ENCODE measurements around the gene SPNS3. TPM values are rescaled to one million over a fixed set of nuclear protein-coding genes. Genes with fewer than 3 reads are reported as not detected.
A peak's percentile ranks its signal among the peaks of the same experiment; 100 is the strongest.

Gene SPNS3
- total RNA-seq, 5 donors from 2014 or later (not counting 1 experiment from before 2014, with no cell fraction given) = 2.3 to 5.4 (median 4.6) TPM

DNA sequence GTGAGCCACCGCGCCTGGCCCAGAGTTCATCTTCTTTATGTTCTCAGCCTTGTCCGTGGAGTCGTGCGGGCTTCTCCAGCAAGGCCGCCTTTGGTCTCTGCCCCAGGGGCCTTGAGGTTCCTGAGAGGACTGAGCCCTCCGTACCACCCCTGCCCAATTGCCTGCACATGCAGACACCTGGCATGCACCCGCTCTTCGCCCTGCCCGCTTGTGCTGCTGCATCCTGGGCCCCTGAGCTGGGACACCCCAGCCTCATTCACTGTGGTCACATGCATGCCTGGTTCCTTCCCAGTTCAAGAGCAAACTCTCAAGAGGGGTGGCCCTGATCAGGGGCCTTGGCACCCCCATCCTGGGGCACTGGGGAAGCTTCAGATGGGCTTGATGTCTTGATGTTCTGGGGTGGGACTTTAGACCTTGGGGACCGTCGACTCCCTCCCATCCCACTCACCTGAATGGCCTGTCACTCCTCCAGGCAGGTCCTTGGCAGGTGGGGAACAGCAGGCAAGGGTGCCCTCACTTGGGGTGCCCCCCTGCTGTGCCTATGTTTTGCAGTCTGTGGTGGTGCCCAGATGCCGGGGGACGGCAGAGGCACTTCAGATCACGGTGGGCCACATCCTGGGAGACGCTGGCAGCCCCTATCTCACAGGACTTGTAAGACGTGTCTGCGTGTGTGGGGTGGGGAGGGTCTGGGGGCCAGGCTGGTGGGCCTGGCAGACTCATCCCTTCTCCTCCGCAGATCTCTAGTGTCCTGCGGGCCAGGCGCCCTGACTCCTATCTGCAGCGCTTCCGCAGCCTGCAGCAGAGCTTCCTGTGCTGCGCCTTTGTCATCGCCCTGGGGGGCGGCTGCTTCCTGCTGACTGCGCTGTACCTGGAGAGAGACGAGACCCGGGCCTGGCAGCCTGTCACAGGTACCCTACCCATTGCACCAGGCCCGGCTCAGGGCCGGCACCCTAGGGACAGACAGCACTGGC, 52.2 kb downstream of the SPNS3 start:
- ChIA-PET POLR2A (no interaction called here), CTCF (interaction anchor here in 1 of 2 donors (0.6 kb wide), 1 partner anchor 41 kb away, joined by 3 read pairs; no protein-coding TSS in a partner anchor)
- Mint-ChIP-seq H3K36me3 (no peaks in the 10 kb centered on the region), H3K27me3 (no peaks in the 10 kb centered on the region), H3K4me1 (peaks cover 49 to 64% (median 54%) of the 10 kb centered on the region in 3 donors), H3K9me3 (no peaks in the 10 kb centered on the region), H3K27ac (peak overlapping the region; percentile 90 to 98), H3K4me3 (peak overlapping the region; percentile 87 to 93 (median 88))
- peaks cover 0 to 4% of the 10 kb centered on the region in 2 experiments for H3K27me3 ChIP-seq (replicated peaks in 1 of 2; ENCODE audit: control insufficient read depth in 2 of 2, extremely low read depth in 1 of 2, insufficient read depth in 2 of 2, low read length in 1 of 2)
- WGBS (ENCODE audit: insufficient coverage) = 46% methylated on average over 17 of the region's 31 CpGs
- peak; percentile 97 to 99 (median 98) for ATAC-seq (replicated peaks in 1 of 4)
- peak overlapping the region; percentile 60 to 78 for H3K4me3 ChIP-seq (ENCODE audit: control insufficient read depth in 1 of 2, extremely low read depth in 1 of 2, low read length in 1 of 2)
- peak; percentile 22 to 76 (median 49) for DNase-seq
- H3K36me3 ChIP-seq (ENCODE audit: control insufficient read depth in 2 of 2, extremely low read depth in 1 of 2, insufficient read depth in 1 of 2, low read length in 1 of 2) = peaks cover 0 to 8% of the 10 kb centered on the region in 2 donors
- peaks cover 6 to 61% of the 10 kb centered on the region in 2 experiments for H3K4me1 ChIP-seq (ENCODE audit: control insufficient read depth in 1 of 2, extremely low read depth in 1 of 2, insufficient read depth in 2 of 2, low read length in 2 of 2)
- H3K9me3 ChIP-seq = no peaks in the 10 kb centered on the region
- peak overlapping the region; percentile 77 for H3K27ac ChIP-seq (ENCODE audit: low read length)

DNA sequence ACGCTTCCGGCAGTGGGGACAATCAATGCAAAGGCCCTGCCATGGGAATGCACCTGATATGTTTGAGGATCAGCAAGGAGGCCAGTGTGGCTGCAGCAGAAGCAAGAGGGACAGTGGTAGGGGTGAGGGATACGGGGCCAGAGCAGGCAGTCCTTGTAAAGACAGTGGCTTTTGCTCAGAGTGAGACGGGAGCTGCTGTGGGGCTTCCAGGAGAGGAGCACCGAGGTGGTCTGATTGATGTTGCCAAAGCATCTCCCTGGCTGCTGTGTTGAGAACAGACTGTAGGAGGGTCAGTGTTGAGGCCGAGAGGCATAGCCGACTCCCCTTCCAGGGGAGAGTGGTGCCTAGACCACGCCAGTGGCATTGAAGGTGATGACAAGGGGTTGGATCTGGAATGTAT, 53.6 kb downstream of the SPNS3 start:
- H3K27me3 ChIP-seq (replicated peaks in 1 of 2; ENCODE audit: control insufficient read depth in 2 of 2, extremely low read depth in 1 of 2, insufficient read depth in 2 of 2, low read length in 1 of 2) = peaks cover 0 to 4% of the 10 kb centered on the region in 2 experiments
- no peak overlapping the region for H3K27ac ChIP-seq (ENCODE audit: low read length)
- ChIA-PET POLR2A (no interaction called here), CTCF (no interaction called here)
- ATAC-seq (replicated peaks in 1 of 4) (no peak), DNase-seq (no peak)
- no peaks in the 10 kb centered on the region for H3K9me3 ChIP-seq
- Mint-ChIP-seq H3K4me1 (peaks cover 39 to 51% (median 41%) of the 10 kb centered on the region in 3 donors), H3K27ac (peak overlapping the region in 1 of 2 donors; percentile 75), H3K36me3 (no peaks in the 10 kb centered on the region), H3K27me3 (no peaks in the 10 kb centered on the region), H3K9me3 (no peaks in the 10 kb centered on the region), H3K4me3 (peak overlapping the region; percentile 28 to 93 (median 34))
- H3K4me1 ChIP-seq (ENCODE audit: control insufficient read depth in 1 of 2, extremely low read depth in 1 of 2, insufficient read depth in 2 of 2, low read length in 2 of 2) = peaks cover 0 to 47% of the 10 kb centered on the region in 2 experiments
- WGBS (ENCODE audit: insufficient coverage) = 90% methylated on average over 8 of the region's 8 CpGs
- H3K4me3 ChIP-seq (ENCODE audit: control insufficient read depth in 1 of 2, extremely low read depth in 1 of 2, low read length in 1 of 2) = no peak overlapping the region
- H3K36me3 ChIP-seq (ENCODE audit: control insufficient read depth in 2 of 2, extremely low read depth in 1 of 2, insufficient read depth in 1 of 2, low read length in 1 of 2) = peaks cover 0 to 8% of the 10 kb centered on the region in 2 donors

DNA sequence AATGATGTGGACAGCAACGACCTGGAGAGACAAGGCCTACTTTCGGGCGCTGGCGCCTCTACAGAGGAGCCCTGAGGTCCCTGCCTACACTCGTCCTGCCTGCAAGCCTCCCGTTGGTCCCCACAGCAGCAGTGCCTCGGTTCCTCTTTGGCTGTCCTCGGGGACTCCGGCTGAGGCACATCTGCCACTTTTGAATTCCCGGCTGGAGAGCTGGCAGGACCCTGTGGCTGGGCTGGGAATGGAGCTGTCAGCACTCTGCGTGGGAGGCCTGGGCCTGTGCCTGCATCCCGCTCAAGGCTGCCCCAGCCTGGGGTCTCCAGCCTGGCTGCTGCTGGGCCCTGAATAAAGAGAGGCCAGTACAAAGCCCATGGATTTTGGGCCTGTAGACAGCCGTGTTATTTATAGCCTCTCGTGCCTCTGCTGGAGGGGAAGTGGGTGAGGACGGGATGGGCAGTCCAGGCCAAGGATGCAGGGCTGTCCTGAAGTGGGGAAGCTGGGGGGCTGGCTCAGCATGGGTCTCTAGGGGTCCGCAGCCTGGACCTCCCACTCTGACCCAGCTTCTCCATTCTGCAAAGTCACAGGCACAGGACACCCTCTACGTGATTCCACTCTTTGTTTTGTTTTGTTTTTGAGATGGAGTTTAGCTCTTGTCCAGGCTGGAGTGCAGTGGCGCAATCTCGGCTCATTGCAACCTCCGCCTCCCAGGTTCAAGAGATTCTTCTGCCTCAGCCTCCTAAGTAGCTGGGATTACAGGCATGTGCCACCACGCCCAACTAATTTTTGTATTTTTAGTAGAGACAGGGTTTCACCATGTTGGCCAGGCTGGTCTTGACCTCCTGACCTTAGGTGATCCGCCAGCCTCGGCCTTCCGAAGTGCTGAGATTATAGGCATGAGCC, 54.3 kb downstream of the SPNS3 start:
- CTCF ChIA-PET = no interaction called here
- H3K27ac Mint-ChIP-seq = no peak overlapping the region

DNA sequence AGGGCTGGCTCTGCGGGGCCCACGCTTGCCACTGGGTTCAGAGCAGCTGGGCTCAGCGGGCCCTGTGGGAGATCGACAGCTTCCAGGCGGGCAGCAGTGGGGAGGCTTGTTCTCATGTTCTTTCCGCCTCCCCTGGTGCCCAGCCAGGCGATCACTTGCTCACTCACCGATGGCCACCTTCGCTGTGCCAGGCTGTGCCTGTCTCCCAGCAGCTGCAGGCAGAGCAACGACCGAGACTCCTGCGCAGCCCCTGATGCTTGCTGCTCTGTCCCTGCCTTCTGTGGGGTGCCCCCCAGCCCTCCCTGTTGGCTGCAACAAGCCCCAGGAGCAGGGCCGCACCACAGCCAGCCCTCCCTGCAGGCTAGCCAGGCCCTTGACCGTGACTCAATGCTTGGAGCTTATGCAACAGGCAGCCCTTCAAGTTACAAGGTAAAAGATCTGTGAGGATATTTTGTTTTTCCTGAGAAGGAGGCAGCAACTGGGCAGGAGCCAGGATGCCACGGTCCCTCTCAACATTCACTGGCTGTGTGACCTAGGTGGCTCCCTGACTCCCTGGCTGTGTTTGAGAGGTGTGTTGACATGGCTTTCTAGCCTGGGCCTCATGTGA, 55.4 kb downstream of the SPNS3 start:
- POLR2A ChIA-PET = no interaction called here
- Histone ChIP-seq H3K4me3 (ENCODE audit: control insufficient read depth in 1 of 2, extremely low read depth in 1 of 2, low read length in 1 of 2) (no peak overlapping the region), H3K9me3 (no peaks in the 10 kb centered on the region), H3K27ac (ENCODE audit: low read length) (no peak overlapping the region), H3K27me3 (replicated peaks in 1 of 2; ENCODE audit: control insufficient read depth in 2 of 2, extremely low read depth in 1 of 2, insufficient read depth in 2 of 2, low read length in 1 of 2) (peaks cover 0 to 4% of the 10 kb centered on the region in 2 experiments), H3K36me3 (ENCODE audit: control insufficient read depth in 2 of 2, extremely low read depth in 1 of 2, insufficient read depth in 1 of 2, low read length in 1 of 2) (peaks cover 0 to 8% of the 10 kb centered on the region in 2 donors), H3K4me1 (ENCODE audit: control insufficient read depth in 1 of 2, extremely low read depth in 1 of 2, insufficient read depth in 2 of 2, low read length in 2 of 2) (peaks cover 0 to 29% of the 10 kb centered on the region in 2 experiments)
- H3K27me3 Mint-ChIP-seq = no peaks in the 10 kb centered on the region
- H3K27ac Mint-ChIP-seq = no peak overlapping the region
- WGBS (ENCODE audit: insufficient coverage) = 98% methylated on average over 15 of the region's 15 CpGs
- H3K4me3 Mint-ChIP-seq = no peak overlapping the region
- peaks cover 30 to 48% (median 38%) of the 10 kb centered on the region in 3 donors for H3K4me1 Mint-ChIP-seq
- no peaks in the 10 kb centered on the region for H3K9me3 Mint-ChIP-seq
- CTCF ChIA-PET = no interaction called here
- no peak for ATAC-seq (replicated peaks in 1 of 4)
- no peaks in the 10 kb centered on the region for H3K36me3 Mint-ChIP-seq
- DNase-seq = no peak

More for the DNA sequence above, 54.3 kb downstream of the SPNS3 start:
- ATAC-seq (replicated peaks in 1 of 4) (no peak), DNase-seq (no peak)
- Histone ChIP-seq H3K27me3 (replicated peaks in 1 of 2; ENCODE audit: control insufficient read depth in 2 of 2, extremely low read depth in 1 of 2, insufficient read depth in 2 of 2, low read length in 1 of 2) (peaks cover 0 to 4% of the 10 kb centered on the region in 2 experiments), H3K9me3 (no peaks in the 10 kb centered on the region), H3K36me3 (ENCODE audit: control insufficient read depth in 2 of 2, extremely low read depth in 1 of 2, insufficient read depth in 1 of 2, low read length in 1 of 2) (peaks cover 0 to 8% of the 10 kb centered on the region in 2 donors), H3K4me1 (ENCODE audit: control insufficient read depth in 1 of 2, extremely low read depth in 1 of 2, insufficient read depth in 2 of 2, low read length in 2 of 2) (peaks cover 0 to 40% of the 10 kb centered on the region in 2 experiments), H3K4me3 (ENCODE audit: control insufficient read depth in 1 of 2, extremely low read depth in 1 of 2, low read length in 1 of 2) (no peak overlapping the region), H3K27ac (ENCODE audit: low read length) (no peak overlapping the region)
- POLR2A ChIA-PET = no interaction called here
- no peaks in the 10 kb centered on the region for H3K36me3 Mint-ChIP-seq
- no peaks in the 10 kb centered on the region for H3K27me3 Mint-ChIP-seq
- no peaks in the 10 kb centered on the region for H3K9me3 Mint-ChIP-seq
- 92% methylated on average over 14 of the region's 24 CpGs for WGBS (ENCODE audit: insufficient coverage)
- peak overlapping the region in 1 of 3 donors; percentile 31 for H3K4me3 Mint-ChIP-seq
- peaks cover 38 to 53% (median 40%) of the 10 kb centered on the region in 3 donors for H3K4me1 Mint-ChIP-seq

DNA sequence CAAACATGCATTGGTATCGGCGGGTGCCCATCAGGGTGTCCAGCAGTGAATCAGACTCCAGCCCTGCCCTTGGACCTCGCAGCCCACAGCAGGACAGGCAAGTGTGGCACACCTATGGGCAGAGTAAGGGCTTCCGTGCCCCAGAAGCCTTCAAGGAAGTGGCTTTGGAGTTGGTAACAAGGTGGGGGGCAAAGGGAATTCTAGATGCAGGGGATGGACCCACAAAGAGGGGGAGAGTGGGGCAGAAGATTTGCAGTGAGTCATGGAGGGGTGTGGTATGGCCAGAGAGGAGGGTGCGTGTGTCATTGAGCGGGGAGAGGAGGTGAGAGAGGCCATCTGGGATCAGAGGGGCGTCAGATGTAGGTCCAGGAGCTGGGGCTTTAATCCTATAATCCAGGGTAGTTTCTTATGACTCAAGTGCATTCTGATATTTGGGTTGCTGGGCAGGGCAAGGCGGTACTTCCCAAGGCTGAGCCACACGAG, 56.4 kb downstream of the SPNS3 start:
- H3K27me3 Mint-ChIP-seq = no peaks in the 10 kb centered on the region
- H3K27ac Mint-ChIP-seq = no peak overlapping the region
- H3K4me3 Mint-ChIP-seq = no peak overlapping the region
- H3K9me3 ChIP-seq = no peaks in the 10 kb centered on the region
- peaks cover 0 to 22% of the 10 kb centered on the region in 2 experiments for H3K4me1 ChIP-seq (ENCODE audit: control insufficient read depth in 1 of 2, extremely low read depth in 1 of 2, insufficient read depth in 2 of 2, low read length in 2 of 2)
- CTCF ChIA-PET = no interaction called here
- 91% methylated on average over 8 of the region's 9 CpGs for WGBS (ENCODE audit: insufficient coverage)
- H3K27me3 ChIP-seq (replicated peaks in 1 of 2; ENCODE audit: control insufficient read depth in 2 of 2, extremely low read depth in 1 of 2, insufficient read depth in 2 of 2, low read length in 1 of 2) = peaks cover 0 to 4% of the 10 kb centered on the region in 2 experiments
- no peaks in the 10 kb centered on the region for H3K36me3 ChIP-seq (ENCODE audit: control insufficient read depth in 2 of 2, extremely low read depth in 1 of 2, insufficient read depth in 1 of 2, low read length in 1 of 2)
- ATAC-seq (replicated peaks in 1 of 4) = no peak
- H3K27ac ChIP-seq (ENCODE audit: low read length) = no peak overlapping the region
- no peak for DNase-seq
- POLR2A ChIA-PET = no interaction called here
- no peak overlapping the region for H3K4me3 ChIP-seq (ENCODE audit: control insufficient read depth in 1 of 2, extremely low read depth in 1 of 2, low read length in 1 of 2)
- H3K9me3 Mint-ChIP-seq = no peaks in the 10 kb centered on the region
- H3K36me3 Mint-ChIP-seq = no peaks in the 10 kb centered on the region
- peaks cover 25 to 40% (median 32%) of the 10 kb centered on the region in 3 donors for H3K4me1 Mint-ChIP-seq

Data from T-cell (primary cell).